PC-3 (cell line): ENCODE measurements around the gene LRRC42.

Source experiments
- CTCF ChIP-seq: fragments of 300-600 bp; sonication (generic); conservative IDR thresholded peaks from 2 replicates; pipeline ENCODE4 v1.5.1; 2017; ENCODE audit warnings: antibody characterized with exemption, low read depth, mild to moderate bottlenecking, low read length
- EZH2 ChIP-seq: fragments of 300-600 bp; sonication (generic); IDR thresholded peaks from one replicate; pipeline ENCODE4 v1.6.1; 2017; ENCODE audit warnings: antibody characterized with exemption, mild to moderate bottlenecking, low read length; ENCODE audit not compliant: unreplicated experiment
- EZH2phosphoT487 ChIP-seq: fragments of 300-600 bp; sonication (generic); IDR thresholded peaks from 2 replicates; pipeline ENCODE4 v1.6.1; 2018; ENCODE audit warnings: mild to moderate bottlenecking, antibody characterized with exemption, low read length, borderline replicate concordance

- TF ChIP-seq CTCF, result no peak
- no peak for TF ChIP-seq EZH2
- TF ChIP-seq EZH2phosphoT487, result no peak
Measured at GRCh38 chr1:54008876-54009275, 62.7 kb downstream of the LRRC42 start.
